Activated CD8-positive, alpha-beta memory T cell treated with anti-CD3 and anti-CD28 coated beads, Interleukin-2, amount 50 U/mL, for 4 hours (primary cell): ENCODE measurements around the gene PIEZO2.

Experiments
- DNase-seq: peaks from one replicate; pipeline ENCODE4 v3.0.0-alpha.2; 2020

Gene PIEZO2

DNA sequence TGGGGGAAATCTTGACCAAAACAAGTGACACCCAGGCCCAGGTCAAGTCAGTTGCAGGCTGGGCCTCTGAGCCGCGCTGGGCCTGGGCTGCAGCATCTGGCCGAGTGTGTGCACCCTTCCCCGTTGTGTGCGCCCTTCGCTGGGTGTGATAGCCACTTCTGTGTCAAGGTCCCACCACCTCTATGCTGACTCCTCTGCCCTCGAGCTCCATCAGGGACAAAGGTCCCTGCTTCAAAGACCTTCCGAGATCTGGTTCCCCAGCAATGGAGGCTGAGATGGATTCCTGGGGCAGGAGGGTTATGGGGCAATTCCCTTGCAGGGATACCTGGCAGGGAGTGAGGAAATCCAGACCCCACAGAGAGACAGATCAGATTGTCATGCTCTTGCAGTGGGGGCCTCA is 93.6 kb downstream of the PIEZO2 start:
- DNase-seq = no peak

DNA sequence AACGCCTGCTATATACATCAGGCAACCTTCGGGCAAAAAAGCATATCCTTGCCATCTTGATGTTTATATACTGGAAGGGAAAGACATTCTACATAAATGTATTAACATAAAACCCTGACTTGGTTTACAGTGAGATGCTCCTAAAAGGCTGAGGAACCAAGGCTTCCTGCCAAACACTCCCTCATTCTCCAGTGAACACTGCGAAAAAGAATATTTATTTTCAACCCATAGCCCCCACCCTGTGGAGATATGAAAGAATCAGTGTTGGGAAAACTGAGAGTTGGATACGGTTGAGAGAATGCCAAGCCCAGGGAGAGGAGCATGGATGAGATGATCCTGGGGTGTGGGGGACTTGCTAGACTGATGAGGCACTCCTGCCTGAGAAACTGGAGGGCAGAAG is 94.9 kb downstream of the PIEZO2 start:
- DNase-seq = no peak

DNA sequence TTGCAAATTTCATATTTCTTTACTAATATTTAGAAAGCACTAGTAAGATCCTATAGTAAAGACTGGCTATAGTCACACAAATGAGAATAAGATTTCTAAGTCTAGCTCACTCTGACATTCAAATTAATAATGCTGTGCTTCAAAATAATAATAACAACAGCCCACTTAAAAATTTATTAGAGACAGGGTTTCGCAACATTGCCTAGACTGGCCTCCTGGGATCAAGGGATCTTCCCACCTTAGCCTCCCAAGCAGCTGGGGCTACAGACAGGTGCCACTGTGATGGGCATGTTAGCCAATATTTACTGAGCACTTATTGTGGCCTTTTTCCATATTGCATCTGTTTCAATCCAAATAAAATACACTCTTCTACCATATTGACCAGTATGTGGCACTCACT is 96.1 kb downstream of the PIEZO2 start:
- no peak for DNase-seq

DNA sequence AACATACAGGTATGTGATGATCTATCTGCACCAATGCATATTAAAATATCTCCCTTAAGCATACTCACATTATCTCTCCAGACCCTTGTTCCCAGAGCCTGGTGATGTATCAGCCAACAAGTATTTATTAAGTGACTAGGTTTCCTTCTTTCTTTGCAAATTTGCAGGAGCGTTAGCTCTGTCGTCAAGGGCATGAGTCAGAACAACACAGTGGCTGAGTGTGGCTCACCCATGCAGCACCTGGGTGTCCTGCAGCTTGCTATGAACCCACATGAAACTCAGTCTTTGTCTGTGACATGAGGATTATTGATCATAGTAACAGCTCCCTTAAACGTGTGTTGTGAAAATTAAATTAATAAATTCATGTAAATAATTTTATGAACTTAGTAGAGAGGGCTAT is 96.6 kb downstream of the PIEZO2 start:
- DNase-seq = no peak

DNA sequence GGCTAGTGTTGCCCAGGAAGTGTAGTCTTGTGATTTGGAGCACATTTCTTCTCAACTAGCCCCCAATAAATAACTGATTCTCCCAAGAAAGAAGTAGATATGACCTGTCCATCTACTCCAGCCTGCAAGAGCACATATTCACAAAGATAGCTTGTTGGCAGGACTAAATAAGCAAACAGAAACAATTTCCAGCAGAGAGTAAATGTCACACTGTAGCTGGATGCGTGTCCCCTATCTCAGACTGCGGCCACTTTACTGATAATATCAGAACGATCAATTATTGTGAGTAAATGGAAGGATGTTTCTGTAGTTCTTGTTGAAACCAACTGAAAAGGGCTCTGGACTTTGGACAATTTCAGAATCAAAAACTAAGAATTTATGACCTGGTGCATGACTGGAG is 97.9 kb downstream of the PIEZO2 start:
- no peak for DNase-seq

DNA sequence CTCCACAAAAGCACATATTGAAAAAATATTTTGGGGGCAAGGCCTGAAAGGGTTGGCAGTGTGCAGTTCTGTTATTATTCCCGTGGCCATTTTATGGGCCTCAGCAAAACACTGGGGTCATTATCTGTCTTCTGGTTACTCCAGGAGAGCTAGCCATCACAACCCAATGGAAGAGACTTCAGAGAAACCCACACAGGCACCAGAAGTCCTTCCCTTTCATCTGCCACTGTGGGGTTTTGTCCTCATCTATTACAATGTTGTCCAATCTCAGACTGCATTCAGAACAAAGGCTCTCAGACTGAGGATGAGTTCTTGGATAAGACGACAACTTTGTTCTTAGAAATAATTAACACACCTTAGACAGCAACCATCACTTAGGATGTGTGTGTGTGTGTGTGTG is 98.4 kb downstream of the PIEZO2 start:
- no peak for DNase-seq

DNA sequence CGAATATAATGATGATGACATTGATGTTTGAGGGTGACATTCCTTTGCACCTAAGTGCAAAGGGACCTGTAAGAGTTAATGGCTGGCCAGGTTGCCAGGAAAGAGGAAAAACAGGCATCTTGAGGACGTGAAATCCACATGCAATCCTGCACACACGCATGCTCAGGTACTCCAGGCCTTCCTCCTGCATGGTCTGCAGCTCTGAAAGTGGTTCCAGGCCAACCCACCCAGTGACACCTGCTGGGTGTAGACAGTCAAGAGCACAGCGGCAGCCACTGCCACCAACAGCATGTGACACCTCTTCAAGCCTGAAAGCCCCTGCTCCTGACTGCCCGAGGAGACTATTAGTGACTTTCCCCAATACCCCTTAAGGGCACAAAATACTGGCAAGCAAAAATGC is 101.6 kb downstream of the PIEZO2 start:
- DNase-seq = no peak

DNA sequence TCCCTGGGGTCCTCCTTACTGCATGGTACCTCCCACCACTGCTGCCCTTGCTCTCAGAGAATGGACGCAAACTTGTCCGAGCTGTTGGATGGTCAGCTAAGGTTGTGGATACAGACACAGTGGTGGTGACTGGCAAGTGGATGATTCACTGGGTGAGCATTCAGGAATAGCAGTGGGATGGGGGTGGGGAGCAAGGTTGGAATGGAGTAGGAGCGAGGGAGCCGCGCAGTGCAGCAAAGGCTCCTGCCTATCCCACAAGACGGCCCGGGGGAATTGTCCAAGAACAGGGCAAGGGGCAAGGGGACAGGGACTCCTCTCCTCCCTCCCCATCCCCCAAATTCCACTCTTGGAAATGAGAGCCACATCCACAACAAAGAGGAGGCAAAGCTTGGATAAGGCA is 102.2 kb downstream of the PIEZO2 start:
- no peak for DNase-seq

DNA sequence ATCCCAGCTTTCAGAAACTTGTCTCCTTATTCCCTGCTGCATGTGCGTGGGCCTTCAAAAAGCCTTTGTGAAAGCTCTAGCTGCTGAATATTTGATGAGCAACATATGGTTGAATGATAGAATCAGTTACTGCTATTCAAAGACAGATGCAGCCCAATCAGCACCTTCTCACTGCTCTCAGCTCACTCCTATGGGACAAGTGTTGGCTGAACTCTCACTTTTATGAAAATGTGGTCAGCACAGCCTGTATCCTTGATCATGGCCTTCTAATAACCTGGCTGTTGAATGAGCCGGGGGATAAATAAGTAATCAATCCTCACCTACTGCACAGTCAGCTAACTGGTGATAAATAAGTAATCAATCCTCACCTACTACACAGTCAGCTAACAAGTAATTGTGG is 103.2 kb downstream of the PIEZO2 start:
- no peak for DNase-seq

DNA sequence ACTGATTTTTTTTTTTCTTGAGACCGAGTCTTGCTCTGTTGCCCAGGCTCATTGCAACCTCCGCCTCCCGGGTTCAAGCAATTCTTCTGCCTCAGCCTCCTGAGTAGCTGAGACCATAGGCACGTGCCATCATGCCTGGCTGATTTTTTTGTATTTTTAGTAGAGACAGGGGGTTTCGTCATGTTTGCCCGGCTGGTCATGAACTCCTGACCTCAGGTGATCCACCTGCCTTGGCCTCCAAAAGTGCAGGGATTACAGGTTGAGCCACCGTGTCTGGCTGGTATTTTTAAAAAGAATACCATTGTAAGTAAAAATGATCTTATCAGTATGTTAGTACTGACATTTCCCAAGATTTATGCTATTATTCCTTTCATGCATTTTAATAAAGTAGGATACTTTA is 105.7 kb downstream of the PIEZO2 start:
- DNase-seq = no peak

DNA sequence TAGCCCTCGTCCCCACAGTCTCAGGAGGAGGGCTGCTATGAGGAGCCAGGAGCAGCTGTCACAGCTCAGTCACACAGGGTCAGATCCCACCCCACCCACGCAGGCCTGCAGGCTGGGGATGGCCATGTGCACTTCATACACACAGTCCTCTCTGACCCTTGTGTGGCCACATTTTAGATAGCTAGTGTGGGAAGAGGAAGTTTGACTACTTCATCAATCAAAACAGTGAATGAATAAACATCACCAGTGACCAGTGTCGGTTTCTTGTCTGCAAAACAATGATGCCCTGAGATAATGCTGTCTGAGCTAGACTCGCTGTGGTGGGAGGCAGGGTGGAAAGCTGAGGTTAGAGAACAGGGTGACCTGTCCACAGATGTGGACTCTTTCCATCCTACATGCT is 107.1 kb downstream of the PIEZO2 start:
- DNase-seq = no peak

DNA sequence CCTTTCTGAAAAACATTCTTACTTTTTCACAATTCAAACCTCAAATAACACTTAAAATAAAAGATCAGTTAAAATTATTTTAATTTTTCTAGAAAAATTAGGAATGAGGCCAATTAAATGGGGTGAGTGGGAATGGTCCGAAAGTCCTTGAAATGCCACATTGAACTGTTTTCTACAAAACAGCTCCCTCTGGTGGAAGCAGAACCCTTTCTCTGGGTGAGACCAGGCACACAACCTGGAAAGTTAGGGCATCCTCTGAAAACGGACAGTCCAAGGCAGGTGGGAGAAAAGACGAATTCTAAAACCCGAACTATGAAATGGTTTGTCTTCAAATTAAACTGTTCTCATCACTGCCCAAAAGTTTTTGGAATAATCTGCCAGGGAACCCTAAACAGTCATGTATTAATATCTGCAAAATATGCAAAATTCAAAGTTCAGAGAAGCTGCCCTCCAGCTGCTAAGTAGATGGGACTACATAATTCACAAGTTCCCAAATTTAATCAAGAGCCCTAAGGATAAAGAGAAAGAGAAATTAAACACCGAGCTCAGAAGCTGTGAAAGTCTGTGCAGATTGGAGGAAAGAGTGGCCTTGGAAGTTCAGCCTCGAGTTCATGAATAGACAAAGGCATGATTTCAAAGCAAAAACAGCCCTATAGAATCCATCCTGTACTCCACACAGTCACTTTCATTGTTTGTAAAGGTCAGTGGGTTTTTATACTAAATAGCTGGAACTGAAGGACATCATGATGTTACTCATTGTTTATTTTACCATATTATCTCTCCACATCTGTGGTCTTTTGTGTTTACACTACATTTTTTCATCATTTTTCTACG is 108.3 kb downstream of the PIEZO2 start:
- no peak for DNase-seq

DNA sequence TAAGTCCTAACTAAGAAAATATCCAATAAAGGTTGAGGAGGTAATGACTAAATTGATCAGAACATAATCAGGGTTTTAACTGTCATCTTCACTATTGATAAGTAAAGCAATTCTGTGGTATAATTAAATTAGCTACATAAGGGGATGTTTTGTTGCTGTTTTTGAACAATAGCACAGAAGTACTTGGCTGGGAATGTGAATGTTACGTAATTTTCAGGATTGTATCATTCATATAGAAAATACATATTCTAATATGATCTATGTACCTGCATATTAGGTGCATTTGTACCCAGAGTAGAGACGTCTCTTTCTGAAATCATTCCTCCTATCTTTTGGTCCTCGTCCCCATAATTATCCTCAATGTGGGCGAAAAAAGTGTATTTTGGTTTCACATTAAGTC is 109.0 kb downstream of the PIEZO2 start:
- DNase-seq = no peak

DNA sequence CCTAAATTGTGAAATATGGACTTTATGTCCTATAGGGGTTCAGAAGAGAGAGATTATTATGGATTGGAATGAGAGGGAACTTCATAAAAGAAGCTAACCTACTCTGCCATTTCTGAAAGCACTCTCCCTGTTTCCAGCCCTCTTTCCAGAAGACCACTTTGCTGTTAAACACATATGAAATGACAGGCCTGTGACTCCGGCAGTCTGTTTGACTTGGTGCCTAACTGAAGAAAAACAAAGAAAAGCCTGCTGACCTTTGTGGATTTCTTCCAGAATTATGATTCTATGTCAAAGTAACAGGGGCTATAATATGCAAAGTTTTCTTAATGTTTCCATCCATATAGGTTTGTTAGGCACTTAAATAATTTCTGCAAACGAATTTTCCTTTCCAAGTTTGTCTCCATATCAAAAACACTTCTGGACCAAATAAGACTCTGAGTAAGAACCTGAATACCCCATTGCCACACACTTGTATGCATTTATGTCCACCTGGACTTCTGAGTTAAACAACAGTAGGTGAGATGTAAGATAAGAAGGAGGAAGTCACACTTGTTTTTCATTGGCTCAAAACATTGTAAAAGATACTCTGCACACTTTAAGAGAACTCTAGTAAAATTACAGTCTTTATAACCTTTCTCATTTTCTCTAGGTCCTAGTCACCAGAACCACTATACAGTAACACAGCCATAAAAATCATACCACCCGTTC is 111.7 kb downstream of the PIEZO2 start:
- DNase-seq = no peak

DNA sequence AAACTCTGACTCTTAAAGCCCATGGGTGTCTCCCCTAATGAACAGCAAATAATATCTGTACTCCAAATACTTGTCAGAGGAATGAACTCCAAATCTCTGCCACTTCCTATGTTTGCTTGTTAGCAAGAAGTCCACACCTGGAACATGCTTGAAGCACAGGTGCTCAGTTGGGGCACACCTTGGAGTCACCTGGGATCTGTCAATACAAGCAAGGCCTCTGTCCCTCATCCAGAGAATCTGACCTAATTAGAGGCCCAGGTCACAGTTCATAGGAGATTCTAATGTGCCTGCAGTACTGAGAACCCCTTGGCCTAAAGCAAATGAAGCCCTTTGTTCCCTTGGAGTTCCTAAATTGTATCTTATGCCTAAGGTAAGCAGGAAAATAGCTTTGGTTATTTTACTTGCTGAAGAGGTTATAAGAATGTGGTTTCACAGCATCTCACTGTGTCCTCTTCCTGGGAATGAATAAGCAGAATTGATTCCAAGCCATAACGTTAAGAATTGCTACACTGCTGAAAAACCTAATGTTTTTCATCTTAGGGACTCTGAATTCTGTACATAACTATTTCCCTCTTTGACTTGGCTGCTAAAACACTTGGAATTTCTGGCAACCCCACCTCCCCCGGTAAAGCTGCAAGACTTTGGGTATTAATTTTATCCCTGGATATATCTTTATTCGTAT is 113.4 kb downstream of the PIEZO2 start:
- DNase-seq = no peak

DNA sequence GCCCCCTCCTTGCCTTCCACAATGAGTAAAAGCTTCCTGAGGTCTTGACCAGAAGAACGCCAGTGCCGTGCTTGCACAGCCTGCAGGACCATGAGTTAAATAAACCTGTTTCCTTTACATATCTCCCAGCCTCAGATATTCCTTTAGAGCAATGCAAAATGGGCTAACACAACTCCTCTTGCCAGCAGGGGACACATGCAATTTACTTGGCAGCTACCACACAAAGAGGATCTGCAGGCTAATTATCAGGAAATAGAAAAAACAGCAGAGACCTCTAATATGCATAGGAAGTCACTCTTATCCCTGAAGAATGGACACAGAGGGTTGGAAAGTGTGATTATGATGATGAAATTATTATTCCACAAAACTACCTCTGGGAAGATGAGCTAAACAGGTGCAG is 114.0 kb downstream of the PIEZO2 start:
- DNase-seq = no peak

DNA sequence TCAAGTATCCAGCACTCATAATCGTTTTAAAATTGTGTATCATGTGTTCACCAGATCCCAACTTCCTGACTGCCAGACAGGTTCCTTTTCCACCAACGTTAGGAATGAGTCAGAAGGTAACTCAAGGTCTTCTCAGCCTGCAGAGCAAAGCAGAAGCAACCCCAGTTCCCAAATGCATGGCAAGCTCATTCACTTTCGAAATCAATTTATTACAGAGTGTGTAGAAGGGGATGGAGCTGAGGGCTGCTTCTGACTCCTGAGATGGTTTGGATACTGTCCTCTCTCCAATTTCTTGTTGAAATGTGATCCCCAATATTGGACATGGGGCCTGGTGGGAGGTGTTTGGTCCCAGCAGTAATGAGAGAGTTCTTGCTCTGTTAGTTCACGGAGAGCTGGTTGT is 114.5 kb downstream of the PIEZO2 start:
- DNase-seq = no peak

DNA sequence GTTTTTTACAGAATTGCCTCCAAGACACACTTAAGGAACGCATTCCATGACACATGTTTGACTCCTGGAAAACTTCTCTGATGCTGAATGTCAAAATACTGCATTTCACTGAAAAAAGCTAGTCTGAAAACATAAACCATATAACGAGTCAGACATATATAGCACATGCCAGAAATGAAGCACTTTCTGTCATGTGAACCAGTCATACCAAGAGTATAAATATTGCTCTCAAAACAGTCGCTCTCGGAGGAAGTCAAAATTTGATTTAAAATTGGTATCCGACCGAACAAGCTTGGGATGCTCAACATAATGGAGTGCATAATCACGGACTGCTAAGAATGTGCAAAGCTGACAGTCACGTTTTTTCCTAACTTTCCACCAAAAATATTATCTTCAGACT is 115.9 kb downstream of the PIEZO2 start:
- no peak for DNase-seq

DNA sequence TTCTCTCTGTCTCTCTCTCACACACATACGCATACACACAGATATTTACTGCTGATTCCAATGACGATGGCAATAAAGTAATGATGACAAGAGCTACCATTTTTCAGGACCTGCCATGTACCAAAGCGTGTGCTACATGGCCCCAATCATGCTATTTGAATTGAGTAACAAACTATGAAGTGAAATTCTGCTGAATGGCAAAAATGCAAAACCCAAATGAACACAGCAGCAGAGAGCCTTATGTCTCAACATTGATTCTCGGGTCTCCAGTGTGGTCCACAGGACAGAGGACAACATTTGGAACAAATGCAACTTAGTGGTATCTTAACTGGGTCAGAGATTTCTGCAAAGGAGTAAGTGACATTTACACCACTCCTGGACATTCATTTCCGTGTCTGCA is 117.4 kb downstream of the PIEZO2 start:
- DNase-seq = no peak

DNA sequence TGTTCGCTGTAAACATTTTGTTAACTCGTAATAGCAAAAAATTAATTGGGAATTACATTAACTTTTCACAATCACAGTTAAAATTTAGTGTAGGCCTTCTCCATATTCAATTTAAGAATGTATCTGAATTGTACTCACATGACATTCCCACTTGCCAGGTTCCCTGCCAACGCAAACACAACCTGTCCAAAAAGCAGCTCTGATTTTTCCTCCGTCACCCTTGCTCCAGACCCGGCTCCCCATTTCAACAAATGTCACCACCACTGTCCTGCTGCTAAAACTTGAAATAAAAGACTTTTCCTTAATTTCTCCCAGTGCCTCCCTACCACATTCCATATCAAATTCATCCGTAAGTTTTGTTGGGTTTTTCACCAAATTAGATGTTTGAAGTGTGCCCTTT is 120.3 kb downstream of the PIEZO2 start:
- no peak for DNase-seq

DNA sequence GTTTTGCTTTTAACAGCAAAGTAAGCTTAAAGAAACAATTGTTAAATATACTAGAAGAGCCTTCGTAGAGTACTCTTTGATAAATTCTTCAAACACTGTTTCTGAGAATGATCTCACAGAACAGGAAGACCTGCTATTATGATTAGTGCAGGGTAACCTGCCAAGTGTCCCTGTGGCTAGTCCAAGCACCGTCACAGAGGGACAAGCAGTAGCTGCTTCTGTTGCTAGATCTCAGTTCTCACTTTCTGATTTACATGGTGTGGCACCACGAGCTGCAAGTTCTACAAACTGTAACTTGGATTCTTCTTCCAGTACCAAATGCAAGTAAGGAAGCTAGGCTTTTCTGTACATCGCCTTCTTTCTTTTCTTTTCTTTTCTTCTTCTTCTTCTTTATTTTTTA is 121.5 kb downstream of the PIEZO2 start:
- no peak for DNase-seq

DNA sequence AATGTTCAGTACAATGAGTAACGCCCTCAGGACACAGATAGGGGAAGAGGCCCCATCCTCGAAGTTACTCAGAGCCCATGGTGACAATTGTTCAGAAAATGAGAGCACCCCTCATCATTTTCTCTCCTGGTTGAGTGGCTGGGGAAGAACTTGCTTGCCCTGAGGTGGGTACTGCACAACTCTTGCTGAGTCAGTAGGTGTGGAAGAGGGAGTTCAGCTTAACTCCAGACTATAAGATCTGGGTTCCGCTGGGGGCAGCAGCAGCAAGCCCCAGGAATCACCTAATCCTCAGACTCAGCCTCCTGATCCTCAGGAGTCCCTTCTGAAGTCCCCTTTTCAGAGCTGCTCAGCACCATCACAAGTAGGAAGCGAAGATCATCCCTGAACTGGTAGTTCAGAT is 123.7 kb downstream of the PIEZO2 start:
- no peak for DNase-seq

DNA sequence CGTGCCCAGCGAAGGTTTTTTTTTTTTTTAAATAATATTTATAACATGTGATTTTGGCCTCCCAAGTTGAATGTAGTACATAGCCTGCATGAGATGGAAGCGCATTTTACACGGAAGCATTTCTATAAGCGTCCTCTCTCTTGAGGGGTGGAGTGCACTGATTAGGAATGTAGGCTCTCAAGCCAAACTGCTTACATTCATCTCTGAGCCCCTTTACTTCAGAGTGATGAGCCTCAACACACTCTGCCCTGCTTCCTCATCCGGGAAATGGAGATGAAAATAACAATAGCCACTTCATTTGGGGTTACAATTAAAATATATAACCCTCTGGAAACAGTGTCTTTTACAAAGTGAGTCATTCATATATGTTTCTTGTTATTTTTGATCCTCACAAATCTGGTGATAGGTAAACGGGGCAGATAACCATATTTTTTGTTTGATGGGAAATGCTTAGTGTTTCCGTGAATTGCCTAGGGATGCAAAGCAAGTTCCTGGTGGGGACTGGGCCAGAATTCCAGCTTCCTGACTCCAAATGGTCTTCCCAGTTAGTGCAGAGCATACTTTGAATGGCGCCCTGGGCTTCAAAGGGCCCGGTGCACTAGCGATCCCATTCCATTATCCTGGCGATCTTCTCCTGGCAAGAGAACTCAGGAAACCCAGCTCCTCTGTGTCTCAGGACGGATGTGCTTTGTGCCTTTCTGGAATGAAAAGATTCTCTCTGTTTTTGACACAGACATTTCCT is 124.3 kb downstream of the PIEZO2 start:
- DNase-seq = no peak
